Left forelimb (tissue), 1 donor: Measurements from ENCODE around the gene SLC4A3.
"Not testable (repeated sequence)": the region's sequence is repeated elsewhere in the genome, so short reads cannot be mapped to it uniquely, and the experiment has no call there.

ENCODE experiments used
- DNase-seq: peaks from one replicate; pipeline ENCODE4 v3.0.0-alpha.2; 2018; ENCODE audit warnings: low spot score

SLC4A3 gene

DNA sequence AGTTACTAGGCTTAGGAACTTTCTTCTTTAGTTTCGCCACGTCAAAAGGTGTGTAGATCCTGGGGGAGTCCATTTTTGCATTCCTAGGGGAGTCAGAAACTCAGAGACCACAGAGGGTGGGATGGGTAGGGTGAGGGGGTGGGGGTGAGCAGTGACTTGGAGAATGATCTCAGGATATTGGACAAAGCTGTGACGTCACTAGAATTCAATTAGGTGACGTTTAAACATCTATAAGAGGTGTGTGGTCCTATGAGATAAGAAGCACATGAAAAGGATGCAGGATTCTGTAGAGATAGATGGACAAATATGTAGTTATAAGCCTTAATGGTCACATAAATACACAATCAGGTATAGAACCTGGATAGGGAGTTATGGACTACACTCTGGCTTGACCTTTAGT lies 21.5 kb downstream of the SLC4A3 start:
- DNase-seq: no peak

DNA sequence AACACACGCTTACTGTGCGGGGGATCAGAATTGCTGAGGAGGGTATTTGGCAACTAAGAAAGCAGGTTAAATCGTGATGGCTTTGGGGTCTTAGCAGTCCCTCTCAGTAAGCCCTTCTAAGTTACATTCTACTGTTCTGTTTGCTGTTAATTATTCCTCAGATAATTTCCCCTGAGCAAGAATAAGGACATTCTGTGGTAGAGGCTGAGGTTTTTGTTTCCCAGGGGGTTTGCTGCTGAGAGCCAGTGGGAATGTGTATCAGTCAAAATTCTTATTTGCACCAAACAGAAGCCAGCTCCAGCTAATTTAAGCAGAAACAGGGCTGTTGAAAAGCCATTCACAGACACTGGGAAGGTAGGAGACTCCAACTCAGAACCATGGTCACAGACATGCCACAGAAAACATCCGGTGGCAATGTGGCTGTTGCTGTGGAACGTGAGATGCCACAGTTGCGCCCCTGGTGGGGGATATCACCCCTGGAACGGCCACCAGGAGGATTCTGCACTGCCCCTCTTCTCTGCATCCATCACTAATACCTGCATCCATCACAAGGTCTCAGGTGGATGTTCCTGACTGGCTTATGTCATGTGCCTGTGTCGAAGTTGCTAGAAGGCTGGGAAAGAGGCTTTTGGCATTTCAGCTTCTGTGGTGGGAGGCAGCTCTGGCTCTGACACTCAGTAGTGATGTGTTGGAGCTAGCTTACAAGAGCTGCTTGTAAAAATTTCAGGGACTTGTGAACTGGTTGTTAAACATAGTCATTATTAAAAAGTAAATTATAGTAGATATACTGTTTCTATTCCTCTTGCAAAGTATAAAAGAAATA lies 23.2 kb downstream of the SLC4A3 start:
- no peak for DNase-seq

DNA sequence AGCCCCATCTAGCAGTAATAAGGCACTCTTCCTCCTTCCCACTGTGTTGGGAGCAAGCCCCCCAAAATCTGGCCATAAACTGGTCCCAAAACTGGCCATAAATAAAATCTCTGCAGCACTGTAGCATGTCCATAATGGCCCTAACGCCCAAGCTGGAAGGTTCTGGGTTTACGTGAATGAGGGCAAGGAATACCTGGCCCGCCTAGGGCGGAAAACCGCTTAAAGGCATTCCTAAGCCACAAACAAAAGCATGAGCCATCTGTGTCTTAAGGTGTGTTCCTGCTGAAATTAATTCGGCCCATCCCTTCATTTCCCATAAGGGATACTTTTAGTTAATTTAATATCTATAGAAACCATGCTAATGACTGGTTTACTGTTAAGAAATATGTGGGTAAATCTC lies 24.2 kb downstream of the SLC4A3 start:
- DNase-seq: not testable (repeated sequence)

DNA sequence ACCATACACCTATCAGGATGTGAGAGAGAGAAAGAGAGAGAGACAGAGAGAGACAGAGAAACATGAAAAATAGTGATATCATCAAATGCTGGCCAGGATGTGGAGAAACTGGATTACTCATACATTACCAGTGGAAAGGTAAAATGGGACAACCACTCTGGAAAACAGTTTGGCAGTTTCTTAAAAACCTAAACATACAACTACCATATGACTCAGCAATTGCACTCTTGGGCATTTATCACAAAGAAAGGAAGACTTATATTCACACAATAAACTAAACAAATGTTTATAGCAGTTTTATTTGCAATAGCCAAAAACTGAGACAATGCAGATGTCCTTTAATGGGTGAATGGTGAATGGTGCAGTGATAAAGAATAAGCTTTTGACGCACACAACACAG lies 29.1 kb downstream of the SLC4A3 start:
- DNase-seq: no peak

DNA sequence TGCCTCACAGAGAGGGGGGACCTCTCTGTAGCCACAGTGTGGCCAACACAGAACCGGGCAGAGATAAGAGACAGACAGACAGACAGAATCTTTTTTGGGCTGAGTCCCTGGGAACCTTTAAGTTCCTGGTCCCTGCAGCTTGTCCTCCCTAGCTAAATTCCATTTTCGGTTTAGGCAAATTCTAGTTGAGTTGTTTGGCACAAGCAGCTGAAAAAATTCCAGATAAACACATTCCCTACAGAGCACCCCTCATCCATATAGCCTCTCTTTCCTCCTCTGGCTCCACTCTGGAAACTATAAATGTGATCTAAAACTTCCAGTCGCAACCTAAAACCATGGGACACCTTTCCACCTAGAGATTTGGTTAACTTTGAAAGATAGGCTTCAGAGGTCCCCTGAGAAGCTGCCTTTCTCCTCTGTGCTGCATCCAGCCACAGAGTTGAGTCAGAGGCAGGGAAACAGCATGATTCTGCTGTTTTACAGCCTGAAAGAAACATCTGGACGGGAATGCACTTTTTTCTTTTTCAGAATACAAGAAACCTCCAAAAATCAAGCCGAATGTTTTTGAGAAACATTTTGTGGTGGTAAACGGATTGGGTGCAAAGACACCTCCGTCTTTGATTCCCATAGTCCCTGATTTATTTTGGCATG lies 30.9 kb downstream of the SLC4A3 start:
- no peak for DNase-seq

DNA sequence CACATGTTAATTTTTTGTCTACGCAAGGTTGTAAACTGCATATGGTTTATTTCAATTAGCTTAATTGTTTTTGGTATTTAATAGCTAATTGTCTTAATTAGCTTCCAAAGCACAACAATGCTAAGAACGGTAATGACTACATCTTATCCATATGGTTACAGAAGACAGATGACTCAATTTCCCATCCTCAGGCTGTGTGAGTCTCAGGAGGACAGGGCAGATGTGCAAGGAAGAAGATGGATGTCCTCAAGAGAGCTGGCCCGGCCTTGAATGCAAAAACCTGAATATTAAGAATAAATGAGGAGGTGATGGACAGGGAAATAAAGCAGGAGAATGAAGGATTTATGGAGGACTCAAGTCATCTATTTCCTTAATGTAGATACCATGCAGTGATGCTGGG lies 31.4 kb downstream of the SLC4A3 start:
- no peak for DNase-seq

DNA sequence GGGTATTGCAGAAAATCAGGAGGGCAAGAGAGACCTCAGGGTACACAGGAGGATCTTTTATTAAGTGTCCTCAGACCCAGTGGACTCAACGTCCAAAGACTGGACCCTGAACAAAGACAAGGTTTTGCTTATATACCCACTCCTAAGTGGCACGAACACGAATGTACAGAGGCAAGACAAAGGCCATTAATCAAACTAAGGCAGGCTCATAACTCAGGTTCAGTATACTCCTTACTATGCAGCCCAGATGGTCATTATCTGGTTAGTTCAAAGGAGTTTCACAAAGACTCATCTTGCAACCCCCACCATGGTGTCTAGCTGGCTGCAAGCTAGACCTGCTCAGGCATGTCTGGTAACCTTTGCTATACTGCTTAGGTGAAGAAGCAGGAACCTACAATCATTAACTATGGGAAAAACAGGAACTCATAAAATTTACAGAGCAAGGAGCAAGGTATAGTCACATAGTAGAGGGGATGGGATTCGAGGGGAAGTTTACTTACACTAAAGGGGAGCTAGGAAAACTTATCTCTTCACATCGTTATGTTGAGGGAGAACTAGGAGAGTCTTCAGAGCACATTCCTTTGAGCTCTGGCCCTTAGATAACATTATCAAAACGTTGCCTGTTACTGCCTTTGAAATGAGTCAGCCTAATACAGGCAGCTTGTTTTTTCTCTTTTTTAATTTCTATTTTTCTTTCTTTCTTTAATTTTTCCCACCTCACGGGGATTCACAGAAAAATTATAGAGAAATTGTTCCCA lies 33.9 kb downstream of the SLC4A3 start:
- DNase-seq: no peak

DNA sequence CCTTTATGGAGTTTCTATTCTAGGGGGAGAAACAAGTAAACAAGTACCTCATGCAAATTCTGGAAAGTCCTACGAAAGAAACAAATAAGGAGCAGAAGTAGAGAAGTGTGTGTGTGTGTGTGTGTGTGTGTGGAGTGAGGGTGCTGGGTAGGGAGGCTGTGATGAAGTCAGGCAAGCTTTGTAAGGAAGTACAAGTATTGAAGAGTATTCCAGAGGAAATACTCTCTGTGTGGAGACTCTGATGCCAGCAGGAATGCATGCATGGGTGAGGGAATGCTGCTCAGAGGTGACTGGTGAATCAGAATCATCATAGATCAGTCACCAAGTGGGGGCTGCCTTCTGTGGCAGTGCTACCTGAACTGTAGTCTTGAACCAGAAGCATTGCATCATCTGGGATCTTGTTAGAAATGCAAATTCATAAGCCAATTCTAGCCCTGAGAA lies 34.5 kb downstream of the SLC4A3 start:
- DNase-seq: no peak

DNA sequence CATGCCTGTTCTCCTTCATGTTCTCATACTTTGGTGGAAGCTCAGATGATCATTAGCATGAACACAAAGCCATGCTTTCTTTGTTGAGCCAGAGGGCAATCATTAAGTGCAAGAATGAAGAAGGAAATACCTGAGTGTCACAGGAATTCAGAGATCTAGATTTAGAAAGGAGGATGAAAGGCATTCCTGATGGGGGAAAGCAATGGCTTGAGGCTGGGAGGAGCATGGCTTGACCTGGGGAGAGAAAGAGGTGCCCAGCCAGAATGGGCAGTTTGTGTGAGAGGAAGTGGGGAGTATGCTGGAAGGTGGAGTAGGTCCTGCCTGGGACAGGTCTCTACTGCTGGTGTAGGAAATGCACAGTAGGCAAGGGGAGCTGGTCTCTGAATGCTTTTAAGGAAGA lies 35.1 kb downstream of the SLC4A3 start:
- no peak for DNase-seq

DNA sequence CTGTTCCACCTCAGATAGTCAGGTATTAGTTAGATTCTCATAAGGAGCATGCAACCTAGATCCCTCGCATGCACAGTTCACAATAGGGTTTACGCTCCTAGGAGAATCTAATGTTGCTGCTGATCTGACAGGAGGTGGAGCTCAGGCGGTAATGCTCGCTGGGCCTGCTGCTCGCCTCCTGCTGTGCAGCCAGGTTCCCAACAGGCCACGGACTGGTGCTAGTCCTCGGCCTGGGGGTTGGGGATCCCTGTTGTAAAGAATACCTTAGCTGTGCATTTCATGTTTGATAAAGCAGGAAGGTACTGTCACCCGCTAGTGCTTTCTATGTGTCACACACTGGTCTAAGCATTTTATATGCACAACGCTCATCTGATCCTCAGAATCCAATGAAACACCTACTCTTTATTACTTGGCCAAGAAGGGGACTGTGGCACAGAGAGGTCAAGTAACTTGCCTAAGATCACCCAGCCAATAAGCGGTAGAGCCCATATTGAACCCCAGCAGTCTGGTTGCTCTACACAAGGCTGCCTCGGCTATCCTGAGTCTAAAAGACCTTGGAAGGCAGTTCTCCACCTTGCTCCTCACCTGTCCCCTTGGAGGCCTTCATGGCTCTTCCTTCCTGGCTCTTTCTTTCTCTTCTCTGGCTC lies 35.8 kb downstream of the SLC4A3 start:
- DNase-seq: no peak

DNA sequence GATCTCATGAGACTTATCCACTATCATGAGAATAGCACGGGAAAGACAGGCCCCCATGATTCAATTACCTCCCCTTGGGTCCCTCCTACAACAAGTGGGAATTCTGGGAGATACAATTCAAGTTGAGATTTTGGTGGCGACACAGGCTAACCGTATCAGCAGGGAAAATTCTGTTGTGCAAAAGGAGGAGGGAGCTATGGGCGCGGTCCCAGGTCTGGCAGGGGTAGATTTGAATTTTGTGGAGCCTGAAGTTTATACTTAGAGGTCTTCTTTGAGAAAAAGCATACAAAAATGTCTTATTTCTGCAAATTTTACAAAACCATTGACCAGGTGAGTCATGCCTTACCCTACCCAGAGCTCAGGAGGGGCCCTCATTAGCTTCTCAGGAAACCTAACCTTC lies 36.6 kb downstream of the SLC4A3 start:
- DNase-seq: no peak

DNA sequence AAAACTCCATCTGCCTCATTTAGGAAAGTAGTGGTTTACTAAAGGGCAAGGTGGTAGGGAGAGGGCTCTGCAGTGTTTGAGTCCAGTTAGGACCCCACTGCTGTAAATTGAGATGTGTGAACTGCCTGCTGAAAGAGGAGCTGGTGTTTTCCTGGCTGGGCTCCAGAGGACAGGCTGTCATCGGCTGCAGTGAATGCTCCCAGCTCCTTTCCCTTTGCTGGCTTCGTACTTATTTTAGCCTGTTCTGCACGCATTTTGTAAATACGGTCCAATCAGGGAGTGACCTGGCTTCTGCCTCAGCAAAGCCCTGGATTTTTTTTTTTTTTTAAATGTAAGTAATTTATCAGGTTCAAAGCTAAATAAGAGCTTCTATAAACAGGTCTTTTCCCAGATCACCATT lies 37.5 kb downstream of the SLC4A3 start:
- DNase-seq: no peak

DNA sequence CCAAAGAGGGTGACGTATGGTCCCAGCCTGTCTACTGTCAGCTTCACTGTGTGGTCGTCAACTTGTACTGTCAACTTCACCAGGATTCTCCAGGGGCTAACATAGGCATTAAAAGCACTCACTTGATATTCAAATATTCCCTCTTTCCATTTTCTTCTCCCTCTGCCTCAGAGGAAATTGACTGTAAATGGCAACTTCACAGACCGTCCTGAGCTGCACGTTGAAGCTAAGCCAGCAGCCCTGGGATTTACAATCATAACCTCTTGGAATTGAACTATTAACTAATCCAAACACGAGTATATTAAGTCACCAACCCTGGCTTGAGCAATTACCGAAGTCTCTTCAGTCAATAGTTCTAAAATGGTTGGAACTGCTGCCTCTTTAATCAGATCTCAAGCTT lies 38.5 kb downstream of the SLC4A3 start:
- no peak for DNase-seq

DNA sequence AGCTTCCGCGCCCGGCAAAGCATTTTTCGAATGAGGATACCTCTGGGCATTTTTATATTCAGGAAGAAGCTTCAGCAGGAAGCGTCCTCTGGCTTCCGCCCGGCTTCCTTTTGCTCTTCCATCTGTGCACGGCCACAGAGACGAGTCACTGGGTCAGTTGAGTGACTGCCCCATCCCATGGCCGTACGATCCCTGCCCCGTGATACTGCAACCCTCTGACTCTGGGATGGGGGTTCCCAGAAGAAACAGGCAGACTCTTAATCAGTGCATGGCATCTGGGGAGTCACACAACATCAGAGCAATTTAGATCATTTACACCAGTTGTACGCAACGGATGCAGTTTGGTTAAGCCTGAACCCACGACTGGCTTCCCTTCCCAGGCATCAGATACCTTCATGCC lies 40.9 kb downstream of the SLC4A3 start:
- no peak for DNase-seq

DNA sequence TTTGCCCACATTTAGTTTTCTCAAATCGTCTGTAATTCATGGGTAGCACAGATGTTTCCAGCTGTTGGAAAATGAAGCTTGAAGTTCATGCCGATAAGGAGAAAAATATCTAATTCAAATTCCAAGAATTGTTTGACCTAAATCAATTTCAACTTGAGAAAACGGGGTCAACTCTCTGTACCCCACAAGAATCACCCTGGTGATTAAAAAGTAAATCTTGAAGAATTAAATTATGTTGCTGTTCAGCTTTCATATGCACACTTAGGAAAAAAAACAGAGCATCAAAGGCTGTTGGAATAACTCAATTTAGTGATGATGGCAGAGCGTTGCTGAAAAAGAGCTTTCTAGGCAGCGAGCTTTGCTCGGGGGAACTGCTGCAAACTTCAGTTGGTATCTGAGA lies 43.0 kb downstream of the SLC4A3 start:
- no peak for DNase-seq

DNA sequence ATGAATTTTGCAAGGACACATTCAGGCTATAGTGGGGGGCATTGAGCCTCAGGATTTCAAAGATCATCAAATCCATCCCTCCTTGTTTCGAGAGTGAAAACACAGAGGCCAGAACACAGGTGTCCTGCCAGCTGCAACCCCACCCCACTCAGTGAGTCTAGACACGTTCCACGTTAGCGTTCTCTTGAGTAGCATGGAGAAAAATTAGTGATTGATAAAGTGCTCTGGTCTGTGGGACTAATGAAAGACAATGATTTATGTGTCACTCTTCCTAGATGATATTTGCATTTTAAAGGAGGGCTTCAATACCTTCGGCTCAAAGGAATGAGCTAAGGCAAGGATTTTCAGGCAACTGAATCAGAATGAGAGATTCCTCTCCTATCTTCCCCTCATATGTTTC lies 43.8 kb downstream of the SLC4A3 start:
- DNase-seq: no peak

DNA sequence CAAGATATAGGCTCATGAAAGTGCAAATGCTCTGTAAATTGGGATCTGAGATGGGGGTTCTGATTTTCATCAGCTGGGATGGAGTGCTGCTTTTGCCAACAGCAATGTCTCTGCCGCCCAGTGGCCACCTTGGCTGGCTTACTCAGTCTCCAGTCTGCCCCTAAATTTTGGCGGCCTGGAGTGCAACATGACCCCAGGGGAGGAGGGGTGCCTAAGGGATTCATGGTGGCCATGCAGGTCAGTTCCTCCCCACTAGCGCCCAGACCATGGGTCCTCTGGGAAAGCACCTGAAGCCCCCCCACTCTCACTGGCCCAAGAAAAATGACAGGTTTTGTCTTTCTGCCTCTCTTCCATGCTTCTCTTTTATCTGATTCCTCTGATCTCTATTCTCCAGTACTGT lies 45.0 kb downstream of the SLC4A3 start:
- no peak for DNase-seq

DNA sequence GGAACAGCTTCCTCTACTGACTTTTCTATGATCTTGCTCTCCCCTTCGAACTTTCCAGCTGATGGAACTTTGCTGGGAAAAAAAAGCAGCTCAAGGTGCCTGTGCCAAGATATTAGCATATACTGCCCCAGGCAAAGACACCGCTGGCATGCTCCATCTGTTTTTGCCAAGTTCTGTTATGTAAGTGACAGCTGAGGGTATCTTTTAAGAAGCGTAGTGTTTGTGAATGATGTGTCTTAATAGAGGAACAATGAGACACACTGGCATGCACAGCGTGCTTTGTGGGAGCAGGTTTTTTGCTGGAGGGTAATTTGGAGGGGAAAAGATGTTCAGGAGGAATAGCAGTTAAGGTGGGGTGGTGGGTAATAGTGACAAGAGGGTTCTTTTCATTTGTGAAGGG lies 47.8 kb downstream of the SLC4A3 start:
- DNase-seq: no peak

DNA sequence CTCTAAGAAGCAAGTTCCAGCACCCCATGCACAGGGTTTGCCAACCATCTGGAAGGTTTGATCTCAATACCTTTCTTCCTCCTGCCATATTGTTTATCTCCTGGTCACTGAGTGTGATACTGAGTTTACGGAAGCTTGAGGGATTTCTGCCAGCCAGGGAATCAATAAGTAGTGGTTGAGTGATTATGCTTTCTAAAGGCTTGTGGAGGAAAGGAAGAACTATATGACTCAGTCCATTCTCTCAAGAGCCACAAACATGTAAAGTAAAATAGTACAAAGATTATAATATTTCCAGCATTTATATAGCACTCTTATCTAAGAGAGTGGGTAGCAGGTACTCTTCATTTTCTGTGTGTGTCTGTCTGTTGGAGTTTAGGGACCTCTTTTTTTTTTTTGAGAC lies 49.2 kb downstream of the SLC4A3 start:
- DNase-seq: no peak

DNA sequence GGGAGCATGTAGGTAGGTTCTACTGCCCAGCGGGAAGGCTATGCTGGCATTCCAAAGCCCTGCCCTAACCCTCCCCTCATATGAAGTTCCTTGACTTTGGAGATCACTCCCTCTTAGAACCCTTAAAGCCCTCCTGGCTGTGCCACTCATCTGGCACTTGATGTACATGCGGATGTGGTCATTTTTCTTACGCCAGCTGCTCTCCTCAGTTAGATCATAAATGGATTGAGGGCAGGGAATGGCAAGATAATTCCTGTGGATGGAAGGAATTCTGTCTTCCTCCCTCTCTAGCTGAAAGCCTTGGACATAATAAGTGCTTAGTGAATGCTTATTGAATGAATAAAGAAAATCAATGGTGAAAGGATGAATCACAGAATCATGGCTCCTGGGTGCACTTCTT lies 51.6 kb downstream of the SLC4A3 start:
- DNase-seq: no peak

DNA sequence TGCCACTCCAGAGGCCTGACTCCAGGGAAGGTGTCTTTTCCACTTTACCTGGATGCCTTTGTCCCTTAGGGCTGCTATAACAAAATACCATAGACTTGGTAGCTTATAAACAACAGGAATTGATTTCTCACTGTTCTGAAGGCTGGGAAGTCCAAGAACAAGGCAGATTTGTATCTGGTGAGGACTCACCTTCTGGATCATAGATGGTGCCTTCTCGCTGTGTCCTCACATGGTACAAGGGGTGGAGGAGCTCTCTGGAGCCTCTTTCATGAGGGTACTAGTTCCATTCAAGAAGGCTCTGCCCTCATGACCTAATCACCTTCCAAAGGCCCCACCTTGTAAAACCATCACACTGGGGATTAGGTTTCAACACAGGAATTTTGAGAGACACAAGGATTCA lies 52.1 kb downstream of the SLC4A3 start:
- DNase-seq: no peak

DNA sequence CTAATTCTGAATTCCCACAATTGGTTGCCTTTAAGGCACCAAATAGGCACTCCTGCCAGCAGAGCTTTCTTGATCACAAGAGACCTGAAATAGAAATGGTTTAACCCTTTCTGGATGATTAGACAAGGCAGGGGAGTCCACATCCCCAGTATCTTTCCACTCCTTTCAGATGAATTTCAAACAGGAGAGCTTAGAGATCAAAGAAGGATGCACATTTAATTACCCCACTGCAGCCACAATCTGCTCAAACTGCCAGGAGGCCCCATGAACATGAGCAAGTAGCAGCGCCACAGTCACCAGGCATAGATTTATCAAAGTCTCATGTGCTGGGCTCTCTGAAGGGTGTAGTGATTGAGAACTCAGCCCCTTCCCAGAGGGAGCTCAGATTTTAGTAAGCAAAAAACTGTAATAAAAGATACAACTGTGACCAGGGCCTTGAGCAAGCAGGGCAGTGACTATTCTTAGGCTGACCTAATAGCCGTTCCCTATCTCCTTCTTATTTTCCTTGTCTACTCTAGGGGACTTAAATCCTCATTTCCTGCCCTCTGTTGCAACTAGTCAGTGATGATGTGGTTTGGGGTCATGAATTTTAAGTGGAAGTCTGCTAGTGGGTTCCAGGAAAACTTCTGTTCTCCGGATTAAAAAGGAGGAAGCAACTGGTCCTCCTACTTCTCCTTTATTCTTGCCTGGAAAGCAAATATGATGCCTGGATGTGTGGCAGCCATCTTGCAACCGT lies 53.7 kb downstream of the SLC4A3 start:
- DNase-seq: no peak
